ELR (cell line): ENCODE results near the gene HMOX2.

Experiments used
- DNase-seq: peaks from one replicate; pipeline ENCODE4 v3.0.0-alpha.2; 2015; ENCODE audit warnings: low read depth

The HMOX2 gene

DNA sequence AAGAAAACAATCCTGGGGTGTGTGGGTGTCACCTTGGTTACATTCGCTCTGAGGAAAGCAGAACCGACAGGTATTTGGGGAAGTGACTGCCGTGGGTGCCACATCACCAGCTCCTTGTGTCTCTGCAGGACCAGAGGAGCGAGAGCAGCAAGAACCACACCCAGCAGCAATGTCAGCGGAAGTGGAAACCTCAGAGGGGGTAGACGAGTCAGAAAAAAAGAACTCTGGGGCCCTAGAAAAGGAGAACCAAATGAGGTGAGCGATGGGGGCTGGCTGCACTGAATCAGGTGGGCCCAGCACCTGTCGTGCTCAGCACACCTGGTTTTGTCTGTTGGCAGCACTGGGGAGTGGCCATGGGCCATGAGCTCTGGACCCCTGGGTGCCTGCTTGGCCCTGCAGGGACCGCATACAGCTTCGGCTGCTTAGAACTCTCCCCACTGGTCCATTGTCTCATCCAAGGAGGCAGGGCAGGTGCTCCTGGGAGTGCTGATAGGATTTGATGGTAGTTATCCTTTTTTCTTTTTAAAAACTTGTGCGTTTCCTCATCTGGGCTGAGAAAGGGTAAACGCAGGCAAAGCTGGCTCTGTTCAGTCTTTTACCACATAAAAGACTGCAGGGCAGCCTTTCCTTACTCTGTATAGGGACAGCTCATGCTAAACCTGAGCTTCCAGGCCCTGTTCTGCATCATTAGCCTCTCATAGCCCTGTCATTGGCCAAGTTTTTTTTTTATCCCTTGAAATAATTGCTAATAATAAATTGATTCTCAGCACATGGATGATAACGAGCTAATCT lies 29.4 kb downstream of the HMOX2 start:
- peak; percentile 36 for DNase-seq

DNA sequence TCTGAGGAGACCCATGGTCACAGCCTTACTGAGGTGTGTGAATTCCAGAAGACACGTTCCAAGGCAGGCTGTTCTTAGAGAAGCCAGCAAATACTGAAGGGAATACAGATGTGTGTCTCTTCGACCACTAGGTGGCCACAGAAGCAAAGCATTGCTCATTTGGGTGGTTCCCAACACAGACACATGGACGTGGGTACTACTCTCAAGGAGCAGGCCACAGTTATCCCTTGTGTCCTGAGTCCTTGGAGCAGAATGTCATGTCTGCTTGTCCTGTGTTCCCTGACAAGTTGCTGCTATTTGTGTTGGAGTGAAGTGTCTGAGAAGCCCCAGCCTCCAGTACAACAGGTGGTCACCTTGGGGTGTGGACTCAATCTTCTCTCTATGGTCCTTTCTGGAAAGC lies 30.3 kb downstream of the HMOX2 start:
- DNase-seq, result peak; percentile 76

DNA sequence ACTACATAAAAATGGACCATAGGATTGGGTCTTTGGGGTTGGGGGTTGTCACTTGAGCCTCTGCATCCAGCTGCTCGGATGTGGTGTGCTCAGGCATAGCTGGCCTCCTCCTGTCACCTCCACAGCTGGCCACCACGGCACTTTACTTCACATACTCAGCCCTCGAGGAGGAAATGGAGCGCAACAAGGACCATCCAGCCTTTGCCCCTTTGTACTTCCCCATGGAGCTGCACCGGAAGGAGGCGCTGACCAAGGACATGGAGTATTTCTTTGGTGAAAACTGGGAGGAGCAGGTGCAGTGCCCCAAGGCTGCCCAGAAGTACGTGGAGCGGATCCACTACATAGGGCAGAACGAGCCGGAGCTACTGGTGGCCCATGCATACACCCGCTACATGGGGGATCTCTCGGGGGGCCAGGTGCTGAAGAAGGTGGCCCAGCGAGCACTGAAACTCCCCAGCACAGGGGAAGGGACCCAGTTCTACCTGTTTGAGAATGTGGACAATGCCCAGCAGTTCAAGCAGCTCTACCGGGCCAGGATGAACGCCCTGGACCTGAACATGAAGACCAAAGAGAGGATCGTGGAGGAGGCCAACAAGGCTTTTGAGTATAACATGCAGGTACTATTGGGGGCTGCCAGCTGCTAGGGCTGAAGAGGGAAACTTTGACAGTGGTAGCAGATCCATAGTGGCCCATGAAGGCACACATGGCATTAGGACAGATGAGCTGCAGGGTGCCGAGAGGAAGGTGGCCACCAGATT lies 31.6 kb downstream of the HMOX2 start:
- DNase-seq, result no peak

DNA sequence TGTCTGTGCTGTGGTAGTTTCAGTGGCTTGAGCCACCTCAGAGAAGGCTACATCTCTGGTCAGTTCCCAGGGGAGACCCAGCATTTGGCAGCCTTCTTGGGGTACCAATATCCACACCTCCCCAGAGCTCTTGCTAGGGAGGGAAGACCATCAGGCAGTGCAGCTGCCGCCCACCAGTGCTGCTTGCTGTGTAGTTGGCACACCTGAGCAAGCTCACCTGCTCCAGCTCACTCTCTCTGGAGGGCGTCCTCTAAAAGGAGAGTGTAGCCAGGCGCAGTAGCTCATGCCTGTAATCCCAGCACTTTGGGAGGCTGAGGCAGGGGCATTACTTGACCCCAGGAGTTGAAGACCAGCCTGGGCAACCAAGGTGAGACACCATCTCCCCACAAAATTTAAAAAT lies 32.6 kb downstream of the HMOX2 start:
- DNase-seq, result no peak

GRCh38 chr16:4509420-4509819 lies 33.2 kb downstream of the HMOX2 start:
- no peak for DNase-seq

GRCh38 chr16:4510131-4510530 lies 33.9 kb downstream of the HMOX2 start:
- no peak for DNase-seq

DNA sequence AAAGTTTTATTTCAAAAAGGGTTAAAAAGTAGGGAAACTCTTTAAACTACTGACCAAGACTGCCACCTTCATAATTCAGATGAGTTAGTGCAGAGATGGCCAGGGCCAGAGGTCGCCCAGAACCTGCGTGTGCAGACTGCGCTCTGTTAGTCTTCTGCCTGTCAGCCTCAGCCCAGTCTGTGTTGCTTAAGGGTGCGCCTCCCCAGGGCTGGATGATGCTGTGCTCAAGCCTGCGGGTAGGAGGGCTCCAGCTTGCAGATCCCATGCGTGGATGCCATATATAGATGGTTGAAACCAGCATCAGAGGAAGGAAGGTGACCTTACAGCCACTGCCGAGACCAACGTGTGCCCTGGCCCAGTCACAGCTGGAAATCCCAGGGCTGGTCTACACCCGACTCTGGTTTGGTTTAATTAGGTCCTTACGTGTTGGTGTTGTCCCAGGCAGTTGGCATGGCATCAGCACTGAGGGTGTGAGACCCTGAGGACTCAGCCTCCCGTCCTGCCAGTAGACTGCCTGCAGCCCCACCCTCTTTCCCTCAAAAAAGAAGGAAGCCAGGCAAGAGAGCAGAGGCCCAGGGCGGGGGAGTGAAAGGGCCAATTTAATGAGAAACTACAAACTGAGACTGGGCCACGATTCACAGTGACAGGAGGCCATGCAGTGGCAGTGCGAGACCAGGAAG lies 34.7 kb downstream of the HMOX2 start:
- DNase-seq, result no peak

- DNase-seq, result peak; percentile 56
These were observed 35.4 kb downstream of the HMOX2 start for GRCh38 chr16:4511441-4512082.

DNA sequence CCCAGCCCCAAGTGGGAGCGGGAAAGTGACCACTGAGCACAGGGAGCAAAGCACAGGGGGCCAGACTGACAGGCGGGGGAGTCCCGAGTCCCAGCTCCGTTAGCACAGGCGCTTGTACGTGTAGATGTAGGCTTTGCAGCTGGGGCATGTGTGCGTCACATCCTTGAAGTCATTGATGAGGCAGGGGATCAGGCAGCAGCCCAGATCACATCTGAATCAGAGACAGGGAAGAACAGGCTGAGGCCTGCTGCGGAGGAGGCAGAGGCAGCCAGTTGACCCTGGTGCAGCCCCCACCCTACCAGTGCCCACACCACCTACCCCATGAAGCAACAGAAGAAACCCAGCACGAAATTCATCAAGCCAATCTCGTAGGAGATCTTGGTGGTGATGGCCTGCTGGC lies 36.3 kb downstream of the HMOX2 start:
- no peak for DNase-seq

DNA sequence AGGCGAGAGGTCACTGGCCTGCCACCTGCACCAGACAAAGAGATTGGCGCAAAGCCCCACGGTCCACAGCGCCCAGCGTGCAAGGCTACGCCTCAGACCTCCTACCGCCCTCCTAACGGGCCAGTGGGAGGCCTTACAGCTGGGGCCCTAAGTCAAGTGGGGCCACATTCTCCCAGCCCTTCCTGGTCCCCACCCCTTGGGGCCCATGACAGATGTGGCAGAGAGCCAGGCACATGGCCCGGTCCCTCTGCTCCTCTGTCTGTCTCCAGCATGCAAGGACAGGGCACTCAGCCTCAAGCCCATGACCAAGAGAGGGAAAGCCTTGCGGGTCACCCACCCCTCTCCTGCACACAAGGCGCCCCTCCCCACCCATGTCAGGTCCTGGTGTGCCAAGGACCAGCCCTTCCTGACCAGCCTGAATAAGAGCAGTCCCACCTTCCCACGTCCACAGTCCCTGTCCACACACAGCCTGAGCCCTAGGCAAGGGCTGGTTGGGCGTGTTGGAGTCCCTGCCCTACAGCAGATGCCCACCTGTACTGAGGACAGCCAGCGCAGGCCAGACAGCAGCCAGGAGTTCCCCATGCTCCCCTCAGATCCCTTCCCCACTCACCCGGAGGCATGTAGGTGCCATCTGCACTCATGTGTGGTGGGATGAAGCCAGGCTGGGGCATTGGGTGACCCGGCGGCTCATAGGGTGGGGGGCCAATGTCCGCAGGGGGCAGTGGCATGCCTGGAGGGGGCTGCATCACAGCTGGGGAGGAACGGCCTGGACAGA lies 37.1 kb downstream of the HMOX2 start:
- no peak for DNase-seq

DNA sequence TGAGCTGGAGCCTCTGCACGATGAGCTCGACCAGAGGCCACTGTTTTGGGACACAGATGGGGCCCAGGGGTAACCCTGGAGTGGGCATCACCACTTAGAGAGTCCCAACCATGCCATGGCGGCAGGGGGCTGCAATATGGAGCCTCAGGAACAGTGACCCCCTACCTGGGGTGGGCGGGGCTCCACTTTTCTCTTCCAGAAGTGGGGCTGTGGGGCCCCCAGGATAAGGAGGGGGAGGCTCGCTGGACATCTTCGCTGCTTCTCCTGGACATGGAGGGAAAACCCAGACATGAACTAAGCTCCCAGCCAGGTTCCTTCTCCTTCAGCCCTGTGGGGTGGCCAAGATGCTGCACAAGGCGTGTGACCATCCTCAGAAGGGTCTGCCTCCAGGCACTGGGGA lies 37.7 kb downstream of the HMOX2 start:
- no peak for DNase-seq

GRCh38 chr16:4514606-4515005 lies 38.4 kb downstream of the HMOX2 start:
- DNase-seq, result no peak

GRCh38 chr16:4515611-4516233 lies 39.5 kb downstream of the HMOX2 start:
- no peak for DNase-seq

DNA sequence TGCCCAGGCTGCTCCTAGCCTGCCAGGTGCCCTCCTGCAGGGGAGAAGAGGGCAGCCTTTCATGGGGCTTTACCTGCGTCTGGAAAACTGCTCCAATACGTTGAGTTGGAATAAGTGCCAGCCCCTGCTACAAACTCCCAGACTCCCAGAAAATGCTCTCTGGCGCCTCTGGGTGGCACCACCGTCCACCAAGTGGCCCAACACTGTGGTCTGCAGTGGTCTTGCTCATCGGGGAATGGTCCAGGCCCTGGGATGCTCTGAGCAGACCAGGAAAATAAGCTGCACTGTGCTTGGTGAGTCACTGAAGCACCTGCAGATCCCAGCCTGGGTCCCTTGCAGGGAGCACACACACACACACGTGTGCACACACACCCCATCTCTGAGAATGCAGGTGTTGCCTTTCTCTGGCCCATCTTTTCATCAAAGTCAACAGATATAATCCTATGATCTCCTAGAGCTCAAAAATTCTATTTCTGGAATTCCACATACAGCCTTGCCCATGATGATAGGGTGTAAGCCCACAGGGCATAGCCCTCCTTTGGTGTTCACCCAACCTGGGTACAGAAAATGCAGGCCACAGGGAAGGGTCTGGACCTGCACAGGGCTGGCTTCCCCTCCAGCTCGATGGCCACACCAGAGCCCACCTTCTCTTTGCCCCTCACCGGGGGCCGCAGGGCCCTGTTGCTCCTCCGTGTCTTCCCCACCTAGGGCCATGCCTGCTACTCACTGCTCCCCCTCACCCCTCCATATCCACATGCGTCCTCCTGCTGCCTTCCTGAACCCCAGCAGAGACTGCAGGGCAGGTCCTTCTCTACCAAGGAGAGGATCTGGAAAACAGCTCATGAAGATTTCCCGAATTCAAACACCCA lies 41.8 kb downstream of the HMOX2 start:
- peak; percentile 51 for DNase-seq

DNA sequence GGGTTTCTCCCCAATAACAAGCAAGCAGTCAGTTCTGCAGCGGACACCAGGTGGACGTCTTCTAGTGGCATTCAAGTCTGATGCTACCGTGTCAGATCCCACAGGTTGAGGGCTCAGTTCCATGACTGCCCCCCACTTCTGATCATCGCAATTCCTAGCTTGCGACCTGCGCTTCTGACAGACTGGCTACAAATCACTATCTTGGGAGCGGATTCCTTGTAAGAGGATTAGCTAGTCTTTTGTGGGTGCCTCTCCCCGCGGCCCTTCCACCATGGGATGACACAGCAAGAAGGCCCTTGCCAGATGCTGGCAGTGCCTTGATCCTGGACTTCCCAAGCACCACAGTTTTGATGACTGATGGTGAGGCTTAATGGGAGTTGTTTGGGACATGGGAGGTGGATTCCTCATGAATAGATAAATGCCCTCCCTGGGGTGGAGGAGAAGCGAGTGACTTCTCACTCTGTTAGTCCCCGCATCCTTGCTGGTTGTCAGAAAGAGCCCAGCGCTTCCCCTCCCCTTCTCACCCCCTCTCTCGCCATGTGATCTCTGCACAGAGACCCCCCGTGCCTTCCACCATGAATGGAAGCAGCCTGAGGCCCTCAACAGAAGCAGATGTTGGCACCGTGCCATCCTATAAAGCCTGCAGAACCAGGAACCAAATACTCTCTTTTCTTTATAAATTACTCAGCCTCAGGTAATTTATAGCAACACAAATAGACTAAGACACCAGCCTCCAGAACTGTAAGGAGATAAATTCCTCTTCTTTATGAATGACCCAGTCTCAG lies 43.3 kb downstream of the HMOX2 start:
- no peak for DNase-seq

- no peak for DNase-seq
These were observed 44.7 kb downstream of the HMOX2 start for GRCh38 chr16:4520913-4521312.

GRCh38 chr16:4522051-4522581 lies 45.9 kb downstream of the HMOX2 start:
- DNase-seq, result no peak

- no peak for DNase-seq
These were observed 47.5 kb downstream of the HMOX2 start for GRCh38 chr16:4523686-4524085.

- no peak for DNase-seq
These were observed 48.4 kb downstream of the HMOX2 start for GRCh38 chr16:4524571-4524970.
